KBM-7 (cell line): ENCODE data around the gene REEP1.

Experiments
- DNase-seq: peaks from one replicate; pipeline ENCODE4 v3.0.0-alpha.2; 2015
- in situ Hi-C: fragments of 300-500 bp; cut with MboI; formaldehyde crosslinking; loops from 2 replicates; pipeline ENCODE4 v1.14.3; 2020; ENCODE audit warnings: low sequenced_read_pairs, low pct_unique_long_range_greater_than_20kb, mixed read lengths

REEP1 gene

DNA sequence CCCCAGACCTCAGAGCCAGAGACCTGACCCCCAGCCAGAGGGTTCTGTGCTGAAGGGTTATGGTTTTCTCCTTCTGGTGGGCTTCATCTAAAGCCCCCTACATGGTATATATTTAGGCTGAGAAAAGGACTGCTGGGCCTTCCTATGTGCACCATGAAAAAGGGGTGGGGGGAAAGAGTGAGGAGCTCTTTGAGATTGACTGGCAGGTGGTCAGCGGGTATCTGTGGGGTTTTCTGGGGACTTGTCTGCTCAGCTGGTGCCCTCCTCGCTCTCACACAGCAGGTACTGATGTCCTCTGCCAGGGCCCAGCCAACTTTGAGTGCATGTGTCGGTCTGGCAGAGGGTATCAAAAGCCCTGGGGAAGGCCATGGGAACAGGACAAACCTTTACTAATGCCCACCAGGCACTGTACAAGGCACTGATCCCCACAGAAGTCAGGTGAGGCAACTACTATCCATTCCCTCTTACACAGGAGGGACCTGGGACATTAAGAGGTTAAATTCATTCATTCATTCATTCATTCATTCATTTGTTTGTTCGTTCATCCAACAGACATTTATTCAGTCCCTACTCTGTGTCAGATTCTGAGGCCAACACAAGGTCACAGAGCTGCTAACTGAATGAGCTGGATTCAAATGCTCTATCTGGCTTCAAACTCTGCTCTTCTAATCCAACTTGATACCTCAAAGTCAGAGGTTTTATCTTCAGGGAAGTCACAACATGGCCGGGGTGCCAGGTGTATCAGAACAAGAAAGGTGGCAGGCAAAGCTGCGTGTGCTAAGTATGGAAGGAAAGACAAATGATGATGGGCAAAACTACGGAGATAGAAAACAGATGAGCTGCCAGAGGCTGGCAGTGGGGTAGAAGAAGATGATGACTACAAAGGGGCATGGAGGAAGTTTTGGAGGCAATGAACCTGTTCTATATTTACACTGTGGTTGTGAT is 44.6 kb downstream of the REEP1 start:
- in situ Hi-C loops: no loop called here
- DNase-seq: no peak

DNA sequence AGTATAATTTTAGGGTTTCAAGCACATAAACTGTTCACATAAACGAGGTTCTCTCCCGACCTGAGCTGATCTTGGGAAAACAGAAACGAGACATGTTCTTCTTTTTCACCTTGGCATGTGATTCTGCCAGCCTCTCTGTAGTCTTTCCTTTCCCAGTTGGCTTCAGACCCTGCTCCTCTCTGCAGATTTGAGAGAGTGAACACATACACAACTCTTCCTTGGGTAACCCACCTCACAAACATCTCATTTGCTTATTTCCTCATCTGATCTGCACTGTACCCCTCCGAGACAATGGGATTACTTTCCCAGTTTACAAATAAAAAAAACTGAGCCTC is 46.1 kb downstream of the REEP1 start:
- no peak for DNase-seq
- in situ Hi-C loops: no loop called here

DNA sequence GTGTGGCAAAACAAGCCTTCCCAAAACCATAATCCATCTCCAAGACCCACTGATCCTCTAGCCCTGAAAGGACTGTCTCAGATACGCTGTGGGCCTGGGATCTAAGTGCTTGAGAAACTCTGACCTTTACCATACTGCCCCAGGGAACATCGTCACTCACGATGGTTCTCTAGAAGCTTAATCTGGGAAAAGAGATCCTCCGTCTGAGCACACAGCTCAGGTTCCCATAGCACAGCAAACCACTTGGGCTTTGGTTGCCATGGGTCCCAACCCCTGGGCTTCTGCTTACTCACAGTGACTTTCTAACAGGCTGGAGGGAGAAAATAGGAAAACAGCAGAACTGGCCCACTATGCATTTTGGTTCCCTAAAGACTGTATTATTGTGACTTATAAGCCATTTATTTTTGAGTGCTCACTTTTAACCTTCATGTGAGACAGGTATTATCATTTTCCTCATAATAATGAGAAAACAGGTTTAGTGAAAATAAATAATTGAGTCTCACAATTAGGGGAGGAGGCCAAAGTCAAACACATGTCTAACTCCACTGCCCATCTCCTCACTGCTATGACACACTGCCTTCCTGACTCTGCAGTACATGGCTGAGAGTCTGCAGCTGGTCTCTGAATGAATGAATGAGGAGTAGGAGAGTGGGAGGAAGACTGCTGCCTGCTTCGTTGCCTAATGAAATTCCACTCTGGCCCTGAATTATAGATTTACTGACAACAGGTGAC is 46.7 kb downstream of the REEP1 start:
- in situ Hi-C loops: no loop called here
- DNase-seq: no peak

DNA sequence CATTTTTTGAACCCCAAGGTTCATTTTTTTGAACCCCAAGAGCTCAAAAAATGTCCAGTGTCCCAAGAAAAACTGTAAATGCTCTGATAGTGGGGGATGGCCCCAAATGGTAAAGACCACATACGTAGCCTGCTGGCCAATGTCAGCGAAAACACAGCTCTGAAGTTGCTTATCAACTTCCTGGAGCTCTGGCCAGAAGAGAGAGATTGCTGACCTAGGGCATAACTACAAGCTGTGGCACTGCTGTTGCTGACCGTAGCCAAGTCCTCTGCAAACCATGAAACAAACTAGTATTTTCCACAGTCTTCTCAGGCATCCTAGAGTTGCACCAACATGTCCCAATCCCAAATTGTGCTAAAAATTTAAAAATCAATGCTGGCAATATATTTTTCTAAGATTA is 50.9 kb downstream of the REEP1 start:
- in situ Hi-C loops: no loop called here
- no peak for DNase-seq

DNA sequence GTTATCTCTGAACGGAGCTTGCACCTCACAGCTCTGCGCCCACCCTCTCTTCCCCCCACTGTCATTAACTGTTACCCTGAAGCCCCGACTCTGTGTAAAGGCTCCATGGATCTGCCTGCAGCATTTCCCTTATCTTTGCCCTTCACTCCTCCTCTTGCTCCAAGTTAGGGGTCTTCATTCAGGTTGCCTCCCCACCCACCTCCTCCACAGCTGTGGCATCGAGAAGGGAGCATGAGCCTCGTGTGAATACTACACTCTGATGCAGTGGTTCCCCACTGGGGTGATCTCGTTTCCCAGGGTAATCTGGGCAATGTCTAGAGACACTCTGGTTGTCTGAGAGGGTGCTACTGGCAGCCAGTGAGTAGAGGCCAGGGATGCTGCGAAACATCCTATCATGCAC is 51.4 kb downstream of the REEP1 start:
- in situ Hi-C loops: no loop called here
- DNase-seq: no peak

DNA sequence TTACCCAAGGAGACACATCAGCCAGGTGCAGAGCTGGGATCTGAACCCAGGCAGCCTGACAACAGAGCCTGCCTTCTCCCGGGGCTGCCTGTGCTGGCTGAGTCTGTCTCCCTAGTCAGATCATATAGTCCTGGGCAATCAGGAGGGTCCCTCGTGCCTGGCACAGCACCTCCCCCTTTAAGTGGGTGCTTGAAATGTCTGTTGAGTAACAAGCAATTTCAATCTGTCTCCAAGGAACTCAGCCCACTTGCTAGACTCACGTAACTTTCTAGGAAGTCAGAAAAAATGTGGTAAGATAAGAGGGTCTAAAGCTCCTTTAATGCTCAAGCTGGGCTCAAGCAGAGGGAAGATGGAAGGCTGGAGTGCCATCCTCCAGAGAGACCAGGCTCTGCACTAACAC is 51.9 kb downstream of the REEP1 start:
- in situ Hi-C loops: no loop called here
- no peak for DNase-seq

DNA sequence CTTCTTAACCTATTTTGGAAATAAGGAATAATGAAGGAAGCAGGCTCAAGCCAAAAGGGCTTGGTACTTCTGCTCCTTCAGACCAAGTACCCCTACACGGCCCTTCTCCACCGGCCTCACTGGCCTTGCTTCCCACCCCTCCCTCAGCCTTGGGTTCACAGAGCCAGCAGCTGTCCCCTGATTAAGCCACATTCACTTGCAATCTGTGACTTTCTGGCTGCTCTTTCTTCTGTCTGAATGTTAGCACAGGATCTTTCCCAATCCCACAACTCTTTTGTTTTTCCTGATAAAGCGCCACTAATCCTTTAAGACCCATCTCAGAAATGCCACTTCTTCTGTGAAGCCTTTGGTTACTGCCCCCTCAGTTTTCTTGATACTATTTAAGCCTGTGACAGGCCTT is 52.4 kb downstream of the REEP1 start:
- DNase-seq: no peak
- in situ Hi-C loops: no loop called here

DNA sequence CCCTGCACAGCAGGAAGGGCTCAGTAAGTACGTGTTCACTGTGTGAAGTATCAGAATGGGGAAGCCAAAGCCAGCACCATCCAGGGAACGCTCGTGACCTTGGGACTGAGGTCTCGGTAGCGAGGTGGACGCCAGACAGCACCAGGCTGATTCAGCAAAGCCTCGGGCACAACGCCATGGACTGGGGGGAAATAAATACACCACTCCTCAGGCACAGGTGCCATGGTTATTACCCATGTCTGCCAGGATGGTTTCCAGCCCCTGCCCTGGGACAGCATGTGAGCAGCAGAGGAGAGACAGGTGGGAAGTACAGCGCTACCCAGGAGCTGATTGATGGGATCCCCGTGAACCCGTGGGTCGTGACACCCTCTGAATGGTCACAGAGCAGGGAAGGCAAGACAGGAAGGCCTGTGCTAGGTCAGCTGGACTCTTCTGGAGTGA is 53.0 kb downstream of the REEP1 start:
- in situ Hi-C loops: no loop called here
- DNase-seq: no peak

DNA sequence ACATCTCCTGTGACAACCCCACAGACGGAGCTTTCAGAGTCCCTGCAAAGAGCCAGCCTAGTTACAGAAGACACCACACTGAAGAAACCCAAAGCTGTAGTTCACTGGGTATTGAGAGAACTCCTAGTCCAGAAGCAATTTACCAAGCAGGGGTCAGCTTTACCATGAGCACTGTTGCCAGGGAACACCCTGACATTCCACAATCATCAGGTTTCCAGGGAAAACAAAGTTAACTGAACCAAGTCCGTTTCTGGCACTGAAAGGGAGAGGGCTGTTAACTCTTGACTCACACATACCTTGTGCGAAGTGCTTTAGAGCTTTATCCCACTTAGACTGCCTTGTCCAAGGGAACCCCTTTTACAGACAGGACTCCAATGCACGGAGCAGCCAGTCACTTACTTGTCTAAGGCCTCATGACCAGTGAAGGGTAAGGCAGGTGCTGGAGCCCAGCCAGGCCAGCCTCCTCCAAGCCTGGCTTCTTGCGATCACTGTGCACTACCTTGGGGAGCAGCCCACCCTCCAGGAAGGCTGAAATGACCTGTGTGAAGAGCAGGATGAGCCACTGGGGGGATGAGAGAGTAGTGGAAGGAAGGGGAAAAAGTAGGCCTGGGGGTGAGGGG is 53.9 kb downstream of the REEP1 start:
- in situ Hi-C loops: no loop called here
- DNase-seq: no peak

DNA sequence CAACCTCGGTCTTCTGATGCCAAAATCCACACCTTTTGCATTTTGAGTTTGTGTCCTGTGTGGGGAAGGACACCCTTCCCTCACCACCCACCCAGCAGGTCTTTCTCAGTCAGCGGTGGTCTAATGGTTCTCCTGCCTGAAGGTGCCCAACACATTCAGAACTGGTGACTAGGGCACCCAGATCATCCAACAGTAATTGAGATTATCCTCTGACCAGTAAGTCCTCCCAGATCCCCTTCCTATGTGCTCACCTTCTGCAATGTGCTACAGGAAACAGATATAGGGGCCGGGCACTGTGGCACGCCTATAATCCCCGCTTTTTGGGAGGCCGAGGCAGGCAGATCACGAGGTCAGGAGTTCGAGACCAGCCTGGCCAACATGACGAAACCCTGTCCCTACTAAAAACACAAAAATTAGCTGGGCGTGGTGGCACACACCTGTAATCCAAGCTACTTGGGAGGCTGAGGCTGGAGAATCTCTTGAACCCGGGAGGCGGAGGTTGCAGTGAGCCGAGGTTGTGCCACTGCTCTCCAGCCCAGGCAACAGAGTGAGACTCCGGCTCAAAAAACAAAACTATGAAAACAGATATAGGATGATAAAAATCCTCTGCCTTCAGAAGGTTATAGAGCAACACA is 56.2 kb downstream of the REEP1 start:
- DNase-seq: no peak
- in situ Hi-C loops: no loop called here

DNA sequence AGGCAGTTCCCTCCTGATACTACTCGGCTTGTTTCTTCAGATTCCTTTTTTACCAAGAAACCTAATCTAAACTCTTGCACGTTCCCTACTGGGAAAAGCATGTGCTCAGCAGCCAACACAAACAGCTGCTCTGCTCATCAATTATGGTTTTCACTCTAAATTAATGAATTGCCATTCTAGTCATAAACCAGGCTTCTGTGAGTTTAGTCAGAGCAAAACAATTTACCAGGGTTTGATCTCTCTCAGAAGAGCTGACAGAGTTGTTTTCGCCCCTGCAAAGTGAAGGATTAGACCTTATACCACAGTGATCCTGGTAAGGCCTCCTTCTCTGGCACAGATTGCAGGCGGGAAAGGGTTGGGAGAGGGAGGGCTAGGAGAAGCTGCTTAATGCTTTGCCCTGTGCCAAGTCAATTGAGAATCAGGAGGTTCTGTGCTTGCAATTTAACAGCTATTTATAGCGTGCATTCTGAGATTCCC is 57.2 kb downstream of the REEP1 start:
- DNase-seq: no peak
- in situ Hi-C loops: no loop called here

DNA sequence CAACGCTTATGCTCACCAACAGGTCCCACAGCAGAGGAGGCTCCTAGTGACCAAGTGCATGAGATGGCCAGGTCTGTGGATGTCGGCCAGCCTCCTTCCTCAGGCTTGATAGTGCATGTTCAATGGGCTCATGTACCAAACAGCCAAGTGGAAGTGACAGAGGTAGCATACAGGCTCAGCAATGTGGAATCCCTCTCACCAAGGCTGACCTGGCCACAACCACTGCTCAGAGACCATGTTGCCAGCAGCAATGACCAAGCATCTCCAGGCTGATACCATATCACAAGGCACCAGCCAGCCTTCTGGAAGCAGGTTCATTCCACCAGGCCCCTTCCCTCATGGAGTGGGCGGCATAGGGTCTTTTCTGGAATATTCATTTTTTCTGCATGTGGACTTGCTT is 61.5 kb downstream of the REEP1 start:
- no peak for DNase-seq
- in situ Hi-C loops: no loop called here

DNA sequence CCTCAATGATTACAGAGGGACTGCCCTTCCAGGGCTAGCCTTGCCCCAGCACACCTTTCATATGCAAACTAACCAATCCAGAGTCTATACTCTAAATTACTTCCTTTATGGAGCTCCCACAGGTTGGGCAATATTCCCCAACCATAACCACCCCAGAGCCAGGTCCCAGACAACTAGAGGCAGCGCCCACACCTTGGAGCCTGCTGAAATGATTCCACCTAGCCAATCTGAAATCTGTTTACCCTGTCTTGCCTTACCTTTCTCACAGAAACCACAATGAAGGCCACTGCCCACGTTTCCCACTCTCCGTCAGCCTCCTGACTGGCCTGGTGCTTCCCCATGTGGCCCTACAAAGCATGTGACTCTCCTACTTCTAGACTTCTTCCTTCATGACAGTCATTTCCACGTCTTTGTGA is 62.0 kb downstream of the REEP1 start:
- in situ Hi-C loops: no loop called here
- DNase-seq: no peak

DNA sequence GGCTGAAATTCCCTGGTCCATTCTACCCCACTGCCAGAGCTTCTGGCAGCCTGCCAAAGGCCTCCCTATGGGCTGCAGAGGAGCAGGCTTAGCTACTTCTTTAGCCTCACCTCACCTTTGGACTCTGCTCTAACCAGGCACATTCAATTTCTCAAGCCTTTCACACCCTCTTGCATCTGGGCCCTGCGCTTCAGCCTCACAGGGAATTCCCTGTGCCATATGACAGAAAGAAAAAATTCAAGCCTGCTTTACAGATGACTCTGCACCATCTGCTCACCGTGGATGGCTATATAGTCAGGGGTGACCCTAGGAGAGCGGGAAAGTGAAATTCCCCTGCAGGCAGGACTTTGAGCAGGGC is 62.5 kb downstream of the REEP1 start:
- in situ Hi-C loops: no loop called here
- DNase-seq: no peak

DNA sequence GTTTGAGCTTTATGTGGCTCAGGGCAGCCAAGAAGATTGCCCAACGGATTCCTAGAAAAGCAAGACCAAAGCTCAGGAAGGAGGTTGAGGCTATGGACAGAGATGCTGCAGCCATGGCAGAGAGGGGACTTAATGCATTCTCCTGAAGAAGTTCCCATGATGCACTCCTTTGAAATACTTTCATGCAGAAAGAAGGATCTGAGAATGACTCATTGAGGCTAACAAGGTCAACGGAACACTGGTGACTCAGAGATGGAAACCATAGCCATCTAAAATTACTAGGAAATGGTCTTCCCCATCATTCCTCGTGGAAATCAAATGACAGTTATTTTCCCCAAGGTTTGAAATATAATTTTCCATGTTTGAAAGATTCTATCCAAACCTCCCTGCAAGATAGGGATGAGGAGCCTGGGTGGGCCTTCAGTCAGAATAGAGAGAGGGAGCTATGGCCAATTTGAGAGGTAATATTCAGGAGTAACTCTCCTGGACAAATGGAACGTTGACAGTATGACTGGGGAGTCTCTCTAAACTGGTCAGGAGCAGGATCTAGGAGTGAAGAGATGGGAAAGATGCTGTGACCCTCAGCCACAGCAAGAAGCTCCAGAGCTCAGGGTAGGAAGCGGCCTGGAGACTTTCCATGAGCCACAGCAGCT is 63.0 kb downstream of the REEP1 start:
- in situ Hi-C loops: no loop called here
- DNase-seq: no peak

DNA sequence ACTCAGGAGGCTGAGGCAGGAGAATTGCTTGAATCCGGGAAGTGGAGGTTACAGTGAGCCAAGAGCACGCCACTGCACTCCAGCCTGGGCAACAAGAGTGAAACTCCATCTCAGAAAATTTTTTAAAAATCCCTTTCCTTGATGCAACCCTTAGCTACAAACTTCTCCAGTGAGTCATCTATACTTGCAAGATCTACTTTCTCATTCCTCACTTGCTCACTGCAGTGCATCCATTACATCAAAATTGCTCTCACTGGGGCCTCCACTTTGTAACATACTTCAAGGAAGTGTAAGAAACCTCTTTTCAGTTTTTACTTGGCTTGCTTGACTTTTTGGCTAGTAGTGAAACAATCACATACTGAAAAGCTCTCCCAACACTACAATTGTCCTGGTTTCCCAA is 65.3 kb downstream of the REEP1 start:
- in situ Hi-C loops: no loop called here
- DNase-seq: no peak

DNA sequence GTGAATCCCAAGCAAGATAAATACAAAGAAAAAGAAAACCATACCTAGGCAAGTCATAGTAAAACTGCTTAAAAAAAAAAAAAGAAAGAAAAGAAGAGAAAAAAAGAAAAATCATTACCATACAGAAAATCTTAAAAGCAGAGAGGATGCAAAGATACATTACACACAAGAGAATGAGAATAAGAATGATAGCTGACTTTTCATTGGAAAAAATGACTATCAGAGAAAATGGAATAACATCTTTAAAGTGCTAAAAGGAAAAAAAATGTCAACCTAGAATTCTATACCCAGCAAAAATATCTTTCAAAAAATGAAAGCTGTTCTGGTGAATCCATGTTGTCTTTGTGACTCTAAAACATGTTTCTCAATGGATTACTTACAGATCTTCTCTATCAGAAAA is 66.2 kb downstream of the REEP1 start:
- in situ Hi-C loops: no loop called here
- DNase-seq: no peak

DNA sequence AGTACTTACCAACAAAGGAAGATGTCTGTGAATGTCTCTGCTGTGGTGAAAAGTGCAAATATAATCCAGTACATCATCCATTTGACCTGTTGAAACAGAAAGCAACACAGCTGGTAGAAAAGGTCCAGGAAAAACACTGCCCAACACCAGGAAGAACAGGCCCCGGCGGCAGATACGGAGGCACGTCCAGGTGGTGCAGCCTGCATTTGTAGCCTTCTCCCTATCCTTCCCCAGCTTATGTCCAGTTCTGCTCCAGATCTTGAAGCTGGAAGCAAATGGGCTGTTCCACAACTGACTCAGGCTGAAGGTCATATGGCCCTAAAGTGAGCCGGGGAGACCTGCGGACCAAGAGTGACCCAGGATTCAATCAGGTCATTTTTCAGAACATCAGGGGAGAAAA is 73.5 kb downstream of the REEP1 start:
- DNase-seq: no peak
- in situ Hi-C loops: no loop called here

DNA sequence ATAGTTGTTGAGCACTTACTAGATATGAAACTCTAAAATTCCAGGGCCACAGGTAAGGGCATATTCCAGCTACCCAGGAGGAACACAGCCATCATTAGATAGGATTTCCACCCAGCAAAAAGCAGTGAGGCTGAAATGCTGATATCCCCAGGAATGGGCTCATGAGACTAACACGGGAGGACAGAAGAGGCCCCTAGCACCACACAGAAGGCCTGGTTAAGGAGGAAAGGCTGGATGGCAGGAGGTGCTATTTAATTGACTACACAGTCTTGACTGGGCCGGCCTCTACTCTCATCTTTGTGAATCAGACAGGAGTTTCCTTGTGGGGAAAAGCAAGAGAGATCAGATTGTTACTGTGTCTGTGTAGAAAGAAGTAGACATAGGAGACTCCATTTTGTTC is 76.4 kb downstream of the REEP1 start:
- no peak for DNase-seq
- in situ Hi-C loops: no loop called here
